Spinal cord (tissue), 10 donors: ENCODE measurements around the gene CST9. TPM values are rescaled to one million over a fixed set of nuclear protein-coding genes. Genes with fewer than 3 reads are reported as not detected.
"Not testable (repeated sequence)": the region's sequence is repeated elsewhere in the genome, so short reads cannot be mapped to it uniquely, and the experiment has no call there.

Source experiments
- DNase-seq, 6 donors: peaks; one replicate each; pipeline versions ENCODE4 v3.0.0 to v3.0.0-alpha.2; 2013 to 2015; ENCODE audit warnings: low spot score in 6 of 6, low read depth in 4 of 6
- H3K27ac ChIP-seq: one replicate; pipeline ENCODE4 v1.5.1; 2013; ENCODE audit warnings: low read depth, low read length, control low read depth
- H3K27me3 ChIP-seq: one replicate; pipeline ENCODE4 v1.6.1; 2013; ENCODE audit warnings: low read length; ENCODE audit not compliant: control insufficient read depth, insufficient read depth
- H3K36me3 ChIP-seq: one replicate; pipeline ENCODE4 v1.6.1; 2013; ENCODE audit warnings: low read length; ENCODE audit not compliant: control insufficient read depth, insufficient read depth
- H3K4me1 ChIP-seq: one replicate; pipeline ENCODE4 v1.6.1; 2013; ENCODE audit warnings: low read length; ENCODE audit not compliant: control insufficient read depth, insufficient read depth
- H3K4me3 ChIP-seq: one replicate; pipeline ENCODE4 v1.5.1; 2013; ENCODE audit warnings: low read depth, low read length, control low read depth
- H3K9me3 ChIP-seq: one replicate; pipeline ENCODE4 v1.6.1; 2013; ENCODE audit warnings: low read length; ENCODE audit not compliant: control insufficient read depth, insufficient read depth
- WGBS: methylation state at CpG from one replicate; pipeline ENCODE4 v1.1.5; 2013; ENCODE audit warnings: missing lambda C conversion rate; ENCODE audit not compliant: insufficient coverage; 5-methylcytosine and 5-hydroxymethylcytosine counted together
- polyA plus RNA-seq, 2 donors: library from polyadenylated mRNA; unstranded; fragments of 120-200 nt; gene quantifications; one replicate each; pipeline ENCODE4 v1.2.1, GENCODE V29; 2013; ENCODE audit not compliant: insufficient read length in 2 of 2
- total RNA-seq, 2 donors: library from RNA; depleted of rRNA in 1 of 2; stranded (reverse); fragments of 120-200 nt in 1 of 2; fragments of >200 nt in 1 of 2; gene quantifications; one replicate each; pipeline versions ENCODE4 v1.2.3 to v1.2.4, GENCODE V29; 2013 to 2014
- donor health status: healthy.

Gene CST9
- total and polyA plus RNA-seq, 4 donors = not detected

DNA sequence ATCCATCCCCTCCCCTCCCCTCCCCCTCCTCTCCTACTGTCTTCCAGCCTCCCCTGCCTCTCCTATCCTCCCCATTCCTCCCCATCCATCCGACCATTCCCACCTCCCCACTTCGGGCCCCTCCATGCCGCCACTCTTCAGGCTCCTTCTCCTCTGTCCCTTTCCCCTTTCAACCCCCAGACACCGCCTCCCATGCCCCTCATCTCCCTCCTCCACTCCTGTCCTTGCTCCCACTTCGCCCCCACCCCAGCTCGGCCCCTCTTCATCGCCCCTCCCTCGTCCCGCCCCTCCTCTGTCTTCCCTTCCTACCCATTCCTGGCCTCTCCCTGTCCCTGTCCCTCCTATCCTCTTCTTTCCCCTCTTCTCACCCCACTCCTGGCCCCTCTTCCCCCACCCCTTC lies 32.6 kb upstream of the CST9 start:
- Histone ChIP-seq H3K27ac (no peak overlapping the region), H3K36me3 (peaks cover 27% of the 10 kb centered on the region), H3K27me3 (no peaks in the 10 kb centered on the region), H3K9me3 (no peaks in the 10 kb centered on the region), H3K4me3 (no peak overlapping the region), H3K4me1 (peaks cover 40% of the 10 kb centered on the region)
- no peak for DNase-seq
- WGBS = 44% methylated on average over 6 of the region's 9 CpGs

DNA sequence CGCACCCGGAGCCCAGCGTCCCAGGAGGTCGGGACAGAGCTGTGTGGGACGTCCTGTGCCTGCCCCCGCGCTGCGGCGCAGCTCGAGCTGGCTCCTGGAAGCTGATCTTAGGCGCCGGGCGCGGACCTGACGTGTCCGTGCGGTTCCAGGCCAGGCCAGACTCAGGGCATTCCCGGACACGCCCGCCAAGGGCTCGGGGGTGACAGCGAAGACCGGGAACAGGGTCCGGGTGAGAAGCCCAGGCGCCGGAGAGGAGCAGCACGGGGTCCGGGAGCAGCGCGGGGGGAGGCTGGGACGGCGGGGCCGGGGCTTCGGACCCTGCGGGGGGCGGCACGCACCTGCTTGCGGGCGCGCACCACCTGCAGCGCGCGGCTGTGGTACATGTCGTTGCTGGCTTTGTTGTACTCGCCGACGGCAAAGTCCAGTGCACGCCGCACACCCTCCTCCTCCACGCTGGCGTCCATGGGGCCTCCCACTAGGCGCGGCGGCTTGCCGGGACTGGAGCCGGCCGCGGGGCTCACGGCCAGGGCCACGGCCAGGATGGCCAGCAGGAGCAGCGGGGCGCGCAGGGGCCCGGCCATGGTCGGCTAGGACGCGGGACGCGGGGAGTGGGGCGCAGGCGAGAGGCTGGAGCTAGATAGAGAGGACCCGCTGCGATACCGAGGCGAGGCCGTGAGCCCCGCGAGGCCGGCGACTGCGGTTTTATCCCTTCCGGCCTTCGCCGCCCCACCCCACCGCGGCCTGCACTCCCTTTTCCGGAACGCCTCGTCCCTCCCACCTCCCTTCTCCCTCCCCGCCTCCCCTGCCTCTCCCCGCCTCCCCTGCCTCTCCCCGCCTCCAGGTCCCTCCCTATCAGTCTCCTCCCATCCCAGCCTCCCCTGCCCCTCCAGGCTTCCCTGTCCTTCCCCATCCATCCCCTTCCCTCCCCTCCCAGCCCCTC lies 31.8 kb upstream of the CST9 start, which contains the start of gene CST3:
CST3 (minus strand) TSS at position 674 of the 940 bp plus-strand sequence; CDS start at position 581, 93 bp downstream.
- peaks cover 44% of the 10 kb centered on the region for H3K4me1 ChIP-seq
- peak in 5 of 6 donors; percentile 51 to 93 (median 67) for DNase-seq
- peaks cover 34% of the 10 kb centered on the region for H3K36me3 ChIP-seq
- under 1% methylated on average over 91 of the region's 92 CpGs for WGBS
- H3K9me3 ChIP-seq = no peaks in the 10 kb centered on the region
- H3K4me3 ChIP-seq = peak within 1 kb of the TSS; percentile 71
- no peaks in the 10 kb centered on the region for H3K27me3 ChIP-seq
- peak within 1 kb of the TSS; percentile 80 for H3K27ac ChIP-seq

DNA sequence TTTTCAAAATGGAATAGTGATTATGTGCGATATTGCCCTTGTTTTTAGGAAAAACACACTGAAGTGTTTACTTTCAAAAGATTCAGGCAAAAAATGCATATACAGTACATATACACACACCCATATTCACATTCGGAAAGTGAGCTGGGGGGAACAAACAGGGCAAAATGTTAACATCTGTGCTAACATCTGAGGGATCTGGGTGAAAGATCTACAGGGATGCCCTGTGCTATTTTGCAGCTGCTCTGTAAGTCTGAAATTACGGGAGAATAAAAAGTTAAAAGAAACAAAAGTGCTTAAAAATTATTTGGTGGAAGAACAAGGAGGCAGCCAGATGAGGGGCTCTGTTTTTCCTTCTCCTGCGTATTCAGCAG lies 31.2 kb upstream of the CST9 start:
- WGBS = 0% methylated on average over 2 of the region's 4 CpGs
- H3K27me3 ChIP-seq = no peaks in the 10 kb centered on the region
- peaks cover 39% of the 10 kb centered on the region for H3K36me3 ChIP-seq
- no peak for DNase-seq
- peak overlapping the region; percentile 80 for H3K27ac ChIP-seq
- H3K4me1 ChIP-seq = peaks cover 45% of the 10 kb centered on the region
- peak overlapping the region; percentile 71 for H3K4me3 ChIP-seq
- H3K9me3 ChIP-seq = no peaks in the 10 kb centered on the region

DNA sequence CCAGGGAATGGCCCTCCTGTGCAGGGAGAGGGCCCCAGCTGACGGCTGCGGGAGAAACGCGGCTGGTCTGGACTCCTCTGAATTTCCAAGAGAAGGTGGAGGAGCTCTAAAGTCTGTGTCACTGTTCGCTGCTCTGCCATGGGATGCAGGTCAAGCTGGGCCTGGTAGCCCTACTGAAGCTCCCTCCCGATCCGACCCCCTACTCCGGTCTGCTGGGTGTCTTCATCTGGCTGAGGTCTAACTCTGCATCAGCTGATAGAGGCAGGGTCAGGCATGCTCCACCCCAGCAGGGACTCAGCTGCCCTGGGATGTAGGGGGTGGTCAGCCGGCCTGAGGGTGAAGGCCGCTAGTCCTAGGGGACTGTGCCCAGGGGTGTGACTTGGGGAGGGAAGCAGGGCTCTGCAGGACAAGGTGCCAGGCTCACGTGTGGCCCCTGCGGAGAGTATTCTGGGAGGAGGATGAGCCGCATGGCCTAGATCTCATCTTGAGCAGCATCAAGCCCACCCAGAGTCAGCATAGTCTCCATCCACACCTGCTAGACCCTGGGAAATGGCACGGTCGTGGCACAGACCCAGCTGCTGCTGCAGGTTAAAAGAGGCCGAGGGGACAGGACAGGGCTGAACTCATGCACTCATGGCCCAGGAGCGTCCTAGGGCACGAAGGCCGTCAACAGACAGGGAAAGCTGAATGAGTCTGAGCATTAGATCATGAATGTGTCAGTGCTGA lies 30.6 kb upstream of the CST9 start:
- WGBS = 56% methylated on average over 18 of the region's 19 CpGs
- H3K9me3 ChIP-seq = no peaks in the 10 kb centered on the region
- H3K4me1 ChIP-seq = peaks cover 46% of the 10 kb centered on the region
- peak overlapping the region; percentile 71 for H3K4me3 ChIP-seq
- H3K36me3 ChIP-seq = peaks cover 41% of the 10 kb centered on the region
- DNase-seq = no peak
- peak overlapping the region; percentile 80 for H3K27ac ChIP-seq
- no peaks in the 10 kb centered on the region for H3K27me3 ChIP-seq

DNA sequence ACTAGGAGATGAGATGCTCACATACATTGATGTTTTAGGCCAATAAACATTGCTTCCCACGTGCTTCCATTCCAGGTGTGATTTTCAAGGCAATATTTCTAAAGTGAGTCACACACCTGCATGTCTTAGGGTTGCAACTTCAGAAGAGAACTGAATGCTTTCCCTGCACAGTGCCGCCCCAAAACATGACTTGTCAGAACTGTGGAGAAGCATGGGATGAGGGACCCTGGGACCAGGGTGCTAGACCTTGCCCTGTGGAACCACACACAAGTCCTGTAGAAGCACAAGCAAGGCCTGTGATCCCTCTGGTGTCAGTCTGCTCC lies 30.0 kb upstream of the CST9 start:
- H3K4me3 ChIP-seq = peak overlapping the region; percentile 4

DNA sequence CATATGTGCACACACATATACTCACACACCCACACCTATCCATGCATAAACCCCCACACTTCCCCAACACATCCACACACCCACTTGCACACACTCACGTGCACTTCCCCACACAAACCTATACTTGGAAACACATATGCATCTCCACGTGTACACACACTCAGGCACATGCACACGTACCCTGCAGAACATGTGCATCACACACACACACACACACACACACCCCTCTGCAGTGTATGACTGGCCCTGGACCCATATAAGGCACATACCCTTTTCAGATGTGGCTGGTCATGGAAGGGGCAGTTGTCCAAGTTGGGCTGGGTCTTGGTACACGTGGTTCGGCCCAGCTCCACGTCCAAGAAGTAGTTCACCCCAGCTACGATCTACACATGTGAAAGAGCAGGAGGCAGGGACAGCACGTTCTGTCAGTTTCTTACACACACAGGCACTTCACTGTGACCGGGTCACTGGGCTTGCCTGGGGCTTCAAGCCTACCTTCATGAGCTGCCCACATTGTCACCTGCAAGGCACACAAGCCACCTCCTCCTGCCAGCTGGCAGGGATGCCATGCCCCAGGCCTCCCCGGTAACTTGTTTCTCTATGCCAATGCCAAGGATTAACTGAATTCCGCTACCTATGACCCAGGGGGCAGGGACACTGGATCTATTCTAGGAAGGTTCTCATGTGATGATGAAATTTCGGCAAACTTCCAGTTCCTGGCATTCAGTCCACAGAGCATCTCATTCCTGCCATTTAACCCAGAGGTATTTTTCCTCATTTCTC lies 29.5 kb upstream of the CST9 start:
- no peaks in the 10 kb centered on the region for H3K27me3 ChIP-seq
- H3K36me3 ChIP-seq = peaks cover 41% of the 10 kb centered on the region
- DNase-seq = no peak
- H3K27ac ChIP-seq = no peak overlapping the region
- H3K4me3 ChIP-seq = peak overlapping the region; percentile 4
- no peaks in the 10 kb centered on the region for H3K9me3 ChIP-seq
- H3K4me1 ChIP-seq = peaks cover 46% of the 10 kb centered on the region
- 70% methylated on average over 11 of the region's 12 CpGs for WGBS

More for the DNA sequence above, 30.0 kb upstream of the CST9 start:
- Histone ChIP-seq H3K27ac (peak overlapping the region; percentile 80), H3K4me1 (peaks cover 46% of the 10 kb centered on the region), H3K36me3 (peaks cover 41% of the 10 kb centered on the region)
- WGBS = no CpG with 5 or more reads among the region's 2 CpGs
- DNase-seq, H3K9me3 ChIP-seq, H3K27me3 ChIP-seq: not testable (repeated sequence)

DNA sequence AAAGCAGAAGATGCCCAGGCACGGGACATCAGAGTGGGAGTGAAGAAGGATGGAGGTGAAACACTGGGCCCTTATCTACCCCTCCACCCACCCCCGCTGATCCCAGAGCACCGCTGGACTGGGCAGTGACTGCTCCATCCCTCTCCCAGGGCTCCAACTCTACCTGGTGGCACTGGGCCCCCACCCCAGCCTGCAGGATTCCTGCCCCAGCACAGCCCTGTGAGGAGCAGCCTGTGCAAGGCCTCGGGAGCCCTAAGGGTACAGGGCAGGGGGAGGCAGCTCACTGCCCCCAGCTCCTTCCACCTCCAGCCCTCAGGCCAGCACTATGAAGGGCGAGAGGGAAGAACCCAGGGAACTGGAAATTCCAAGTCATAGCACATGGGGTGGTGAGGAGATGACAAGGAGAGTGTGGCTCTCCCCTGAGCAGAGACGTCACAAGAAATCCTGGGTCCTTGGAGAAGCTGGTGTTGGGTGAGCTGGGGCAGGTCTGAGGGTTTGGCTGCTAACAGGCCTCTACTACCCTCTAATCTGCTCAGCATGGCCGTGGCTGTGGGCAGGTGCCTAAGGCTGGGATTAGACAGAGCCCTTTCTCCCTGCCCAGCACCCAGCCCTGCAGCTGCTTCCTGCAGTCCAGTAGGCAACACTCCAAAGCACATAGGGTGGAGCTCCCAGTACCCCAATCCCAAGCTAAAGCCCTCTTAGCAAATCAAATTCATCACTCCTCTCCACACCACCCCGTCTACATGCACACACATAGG lies 28.5 kb upstream of the CST9 start:
- Histone ChIP-seq H3K9me3 (no peaks in the 10 kb centered on the region), H3K36me3 (peaks cover 41% of the 10 kb centered on the region), H3K27me3 (no peaks in the 10 kb centered on the region), H3K4me3 (no peak overlapping the region), H3K27ac (peak overlapping the region; percentile 22), H3K4me1 (peaks cover 46% of the 10 kb centered on the region)
- 84% methylated on average over 4 of the region's 8 CpGs for WGBS
- DNase-seq = no peak

DNA sequence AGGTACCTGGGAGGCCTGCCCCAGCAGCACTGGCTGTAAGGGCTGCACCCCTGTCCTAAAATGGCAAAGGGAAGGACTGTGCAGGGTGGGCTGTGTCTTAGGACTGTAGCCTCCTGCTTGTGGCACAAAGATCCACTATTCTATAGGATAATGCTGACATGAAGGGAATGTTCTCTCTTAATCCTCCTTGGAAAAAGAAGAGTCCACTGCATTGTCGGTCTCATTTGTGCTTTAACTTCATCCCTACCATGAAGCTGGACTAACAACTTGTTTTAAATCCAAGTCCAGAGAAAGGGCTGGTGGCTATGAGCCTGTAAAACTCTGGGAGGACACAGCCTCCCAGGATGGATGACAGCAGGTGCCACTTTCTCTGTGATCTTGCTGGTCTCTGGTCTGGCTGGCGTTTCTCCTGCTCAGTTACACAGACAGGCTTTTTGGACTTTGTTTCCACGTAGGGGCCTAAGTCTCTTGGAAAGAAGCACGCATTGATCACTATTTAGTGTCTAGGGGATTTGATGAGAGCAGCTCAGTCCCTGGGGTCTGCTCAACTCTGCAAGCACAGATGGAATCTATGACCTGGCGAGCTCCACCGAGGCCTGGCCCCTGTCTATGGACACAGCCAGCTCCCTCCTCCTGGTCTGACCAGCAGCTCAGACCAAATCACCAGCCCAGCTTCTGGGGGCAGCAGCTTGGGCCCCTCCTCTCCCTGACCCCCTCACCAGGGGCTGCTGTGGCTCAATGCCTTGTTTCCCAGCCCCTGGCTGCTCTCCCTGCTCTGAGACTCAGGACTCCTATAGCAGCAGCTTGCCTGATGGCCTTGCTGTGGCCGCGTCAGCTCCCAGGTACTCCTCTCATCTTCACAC lies 27.2 kb upstream of the CST9 start:
- no peak overlapping the region for H3K27ac ChIP-seq
- no peak overlapping the region for H3K4me3 ChIP-seq
- DNase-seq = no peak
- no peaks in the 10 kb centered on the region for H3K9me3 ChIP-seq
- H3K27me3 ChIP-seq = no peaks in the 10 kb centered on the region
- 50% methylated on average over 7 of the region's 8 CpGs for WGBS
- peaks cover 41% of the 10 kb centered on the region for H3K36me3 ChIP-seq
- peaks cover 46% of the 10 kb centered on the region for H3K4me1 ChIP-seq
